Stimulated activated CD8-positive, alpha-beta memory T cell treated with anti-CD3 and anti-CD28 coated beads, Interleukin-12 subunit alpha, Interleukin-12 subunit beta, amount 100 ng/mL, for 4 hours (primary cell): ENCODE measurements around the gene ANKRD53.
"Not testable (repeated sequence)": the region's sequence is repeated elsewhere in the genome, so short reads cannot be mapped to it uniquely, and the experiment has no call there.

Source experiments
- DNase-seq: peaks from one replicate; pipeline ENCODE4 v3.0.0-alpha.2; 2020; ENCODE audit warnings: low read depth

The ANKRD53 gene

GRCh38 chr2:70992945-70993853 is 14.8 kb downstream of the ANKRD53 start:
- no peak for DNase-seq

- DNase-seq, result no peak
These were observed 15.7 kb downstream of the ANKRD53 start for GRCh38 chr2:70994009-70994698.

- peak; percentile 90 for DNase-seq
These were observed 16.4 kb downstream of the ANKRD53 start, which contains the start of gene TEX261 for GRCh38 chr2:70994699-70995425. Gene TEX261, minus strand, starts transcription at chr2:70994873. Its CDS starts 116 bp downstream, at chr2:70994757.

- no peak for DNase-seq
These were observed 16.9 kb downstream of the ANKRD53 start for GRCh38 chr2:70995426-70995729.

GRCh38 chr2:70998885-70999284 is 20.5 kb downstream of the ANKRD53 start:
- not testable (repeated sequence) for DNase-seq

GRCh38 chr2:70999362-70999761 is 20.9 kb downstream of the ANKRD53 start:
- DNase-seq, result no peak

- not testable (repeated sequence) for DNase-seq
These were observed 21.5 kb downstream of the ANKRD53 start for GRCh38 chr2:70999931-71000330.

GRCh38 chr2:71000780-71001591 is 22.6 kb downstream of the ANKRD53 start:
- DNase-seq, result peak; percentile 59

- DNase-seq, result no peak
These were observed 23.1 kb downstream of the ANKRD53 start for GRCh38 chr2:71001592-71001927.

- DNase-seq, result no peak
These were observed 23.6 kb downstream of the ANKRD53 start for GRCh38 chr2:71001981-71002570.

GRCh38 chr2:71003396-71003795 is 25.0 kb downstream of the ANKRD53 start:
- DNase-seq, result no peak

- DNase-seq, result no peak
These were observed 25.7 kb downstream of the ANKRD53 start for GRCh38 chr2:71003966-71004755.

- DNase-seq, result no peak
These were observed 26.4 kb downstream of the ANKRD53 start for GRCh38 chr2:71004857-71005256.

GRCh38 chr2:71005271-71006202 is 27.1 kb downstream of the ANKRD53 start:
- DNase-seq, result no peak

- no peak for DNase-seq
These were observed 27.9 kb downstream of the ANKRD53 start for GRCh38 chr2:71006323-71006722.

- DNase-seq, result no peak
These were observed 28.7 kb downstream of the ANKRD53 start for GRCh38 chr2:71006955-71007799.

GRCh38 chr2:71008342-71008741 is 29.9 kb downstream of the ANKRD53 start:
- no peak for DNase-seq

GRCh38 chr2:71011786-71012185 is 33.4 kb downstream of the ANKRD53 start:
- DNase-seq, result not testable (repeated sequence)

- DNase-seq, result no peak
These were observed 40.2 kb downstream of the ANKRD53 start for GRCh38 chr2:71018625-71019024.
